Vagina (tissue), 2 donors: ENCODE results near the gene ROBO4. TPM values are rescaled to one million over a fixed set of nuclear protein-coding genes. Genes with fewer than 3 reads are reported as not detected.

Experiments used
- DNase-seq, 2 donors: peaks; one replicate each; pipeline ENCODE4 v3.0.0-alpha.2; 2017; ENCODE audit errors: extremely low spot score in 2 of 2
- H3K27ac ChIP-seq: fragments of 200-600 bp; sonication (generic); one replicate; pipeline ENCODE4 v1.5.1; 2019
- H3K27me3 ChIP-seq: fragments of 200-600 bp; sonication (generic); one replicate; pipeline ENCODE4 v1.5.1; 2019
- H3K36me3 ChIP-seq, 2 donors: fragments of 200-600 bp; sonication (generic); one replicate each; pipeline ENCODE4 v1.5.1; 2017 to 2019
- H3K4me1 ChIP-seq: fragments of 200-600 bp; sonication (generic); one replicate; pipeline ENCODE4 v1.5.1; 2019
- H3K4me3 ChIP-seq, 2 donors: fragments of 200-600 bp; sonication (generic); 1 replicate in 1 of 2; 2 replicates in 1 of 2; pipeline ENCODE4 v1.5.1; 2016 to 2019
- H3K9me3 ChIP-seq: fragments of 200-600 bp; sonication (generic); one replicate; pipeline ENCODE4 v1.5.1; 2019
- CTCF ChIP-seq, 3 experiments: fragments of 450-650 bp in 2 of 3; fragments of 200-600 bp in 1 of 3; sonication (generic) in 1 of 3; IDR thresholded peaks; one replicate each; pipeline ENCODE4 v1.5.1; 2017 to 2019; ENCODE audit warnings: antibody characterized with exemption in 3 of 3, mild to moderate bottlenecking in 2 of 3, moderate library complexity in 2 of 3
- POLR2A ChIP-seq, 2 donors: fragments of 450-650 bp; IDR thresholded peaks; one replicate each; pipeline ENCODE4 v1.6.1; 2017; ENCODE audit warnings: antibody characterized with exemption in 2 of 2, mild to moderate bottlenecking in 2 of 2, moderate library complexity in 2 of 2
- POLR2AphosphoS5 ChIP-seq, 2 donors: sonication (generic); formaldehyde crosslinking; IDR thresholded peaks; one replicate each; pipeline ENCODE4 v1.9.0; 2017; ENCODE audit warnings: antibody characterized with exemption in 2 of 2, mild to moderate bottlenecking in 2 of 2, low read depth in 1 of 2; ENCODE audit not compliant: insufficient read depth in 1 of 2
- intact Hi-C: fragments of 100-400 bp; cut with DNase I; formaldehyde crosslinking; loops from one replicate; pipeline ENCODE4 v1.15.1; 2023
- total RNA-seq: library from RNA; depleted of rRNA; stranded (reverse); fragments of >200 nt; gene quantifications from one replicate; pipeline ENCODE4 v1.2.3, GENCODE V29; 2016

Gene ROBO4
- total RNA-seq, 1 donor from 2014 or later, result 39.8 TPM

- Histone ChIP-seq H3K4me1 (no peaks in the 10 kb centered on the region), H3K4me3 (no peak overlapping the region), H3K27ac (no peak overlapping the region), H3K36me3 (no peaks in the 10 kb centered on the region), H3K9me3 (no peaks in the 10 kb centered on the region), H3K27me3 (no peaks in the 10 kb centered on the region)
- TF ChIP-seq CTCF (IDR thresholded peaks at IDR 0.05) (no peak), POLR2A (IDR thresholded peaks at IDR 0.05) (no peak), POLR2AphosphoS5 (IDR thresholded peaks at IDR 0.05; ENCODE audit: insufficient read depth in 1 of 2, low read depth in 1 of 2) (no peak)
- DNase-seq, result no peak
- intact Hi-C loops, result no loop called here
Measured at GRCh38 chr11:124884869-124885479, 12.7 kb downstream of the ROBO4 start.

- intact Hi-C loops, result no loop called here
- H3K27me3 ChIP-seq, result no peaks in the 10 kb centered on the region
- H3K27ac ChIP-seq, result no peak overlapping the region
- no peak overlapping the region for H3K4me3 ChIP-seq
- no peaks in the 10 kb centered on the region for H3K9me3 ChIP-seq
- TF ChIP-seq POLR2A (IDR thresholded peaks at IDR 0.05), result no peak
- H3K36me3 ChIP-seq, result no peaks in the 10 kb centered on the region
- DNase-seq, result no peak
- no peaks in the 10 kb centered on the region for H3K4me1 ChIP-seq
Measured at GRCh38 chr11:124884340-124884739, 13.3 kb downstream of the ROBO4 start.

DNA sequence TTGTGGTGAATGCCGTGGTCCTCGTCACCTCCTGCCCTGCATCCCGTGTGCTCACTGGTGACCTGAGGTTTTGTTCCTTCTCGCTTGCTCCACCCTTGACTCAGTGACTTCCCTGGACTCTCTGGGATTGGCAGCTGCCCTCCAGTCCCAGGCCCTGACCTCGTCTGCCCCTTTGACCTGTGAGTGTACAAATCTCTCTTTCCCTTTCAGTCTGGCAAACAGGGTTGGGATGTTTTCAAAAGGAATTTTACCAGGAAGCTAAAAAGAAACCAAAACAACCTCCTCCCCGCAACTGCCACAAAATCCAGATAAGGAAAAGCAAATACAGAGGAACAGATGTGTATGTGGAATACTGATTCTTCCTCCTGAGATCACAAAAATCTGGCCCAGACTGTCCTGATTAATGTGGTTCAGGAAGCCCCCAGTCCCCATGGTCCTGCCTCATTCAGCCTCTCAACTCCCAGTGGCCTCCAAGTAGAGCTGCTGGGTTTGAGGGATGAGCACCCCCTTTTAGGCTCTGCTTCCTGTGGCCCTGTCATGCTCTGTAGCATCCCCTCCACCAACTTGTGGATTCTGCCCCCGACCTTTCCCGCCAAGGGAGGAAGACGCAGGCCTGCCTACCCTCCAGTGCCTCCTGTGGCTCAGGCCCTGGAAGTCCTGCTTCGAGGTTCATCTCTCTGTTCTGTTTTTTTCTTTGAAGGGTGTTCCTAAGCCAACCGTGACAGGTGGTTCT is 15.2 kb downstream of the ROBO4 start:
- DNase-seq, result no peak
- peaks cover 4% of the 10 kb centered on the region for H3K4me1 ChIP-seq
- intact Hi-C loops, result no loop called here
- no peaks in the 10 kb centered on the region for H3K36me3 ChIP-seq
- H3K27ac ChIP-seq, result no peak overlapping the region
- no peaks in the 10 kb centered on the region for H3K27me3 ChIP-seq
- H3K4me3 ChIP-seq, result no peak overlapping the region
- TF ChIP-seq POLR2AphosphoS5 (IDR thresholded peaks at IDR 0.05; ENCODE audit: insufficient read depth in 1 of 2, low read depth in 1 of 2), result no peak
- TF ChIP-seq CTCF (IDR thresholded peaks at IDR 0.05), result no peak
- TF ChIP-seq POLR2A (IDR thresholded peaks at IDR 0.05), result no peak
- no peaks in the 10 kb centered on the region for H3K9me3 ChIP-seq

DNA sequence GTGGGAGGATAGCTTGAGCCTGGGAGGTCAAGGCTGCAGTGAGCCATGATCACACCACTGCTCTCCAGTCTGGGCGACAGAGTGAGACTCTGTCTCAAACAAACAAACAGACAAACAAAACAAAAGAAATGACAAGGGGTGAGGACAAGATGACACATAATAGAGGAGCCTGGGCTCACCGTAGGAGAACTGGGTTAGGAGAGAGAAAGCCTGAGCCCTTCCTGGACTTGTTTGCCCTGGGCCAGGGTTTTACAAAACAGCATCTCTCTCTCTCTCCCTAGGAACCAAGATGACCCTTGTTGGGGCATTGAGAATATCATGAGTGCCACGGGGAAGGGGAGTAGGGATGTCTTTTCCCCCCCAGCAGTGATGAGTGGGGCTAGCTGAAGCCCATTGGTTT is 16.7 kb downstream of the ROBO4 start:
- Histone ChIP-seq H3K27ac (no peak overlapping the region), H3K9me3 (no peaks in the 10 kb centered on the region), H3K36me3 (no peaks in the 10 kb centered on the region), H3K27me3 (no peaks in the 10 kb centered on the region), H3K4me1 (peaks cover 15% of the 10 kb centered on the region), H3K4me3 (no peak overlapping the region)
- TF ChIP-seq CTCF (IDR thresholded peaks at IDR 0.05), result no peak
- TF ChIP-seq POLR2AphosphoS5 (IDR thresholded peaks at IDR 0.05; ENCODE audit: insufficient read depth in 1 of 2, low read depth in 1 of 2), result no peak
- TF ChIP-seq POLR2A (IDR thresholded peaks at IDR 0.05), result no peak
- intact Hi-C loops, result no loop called here
- no peak for DNase-seq

DNA sequence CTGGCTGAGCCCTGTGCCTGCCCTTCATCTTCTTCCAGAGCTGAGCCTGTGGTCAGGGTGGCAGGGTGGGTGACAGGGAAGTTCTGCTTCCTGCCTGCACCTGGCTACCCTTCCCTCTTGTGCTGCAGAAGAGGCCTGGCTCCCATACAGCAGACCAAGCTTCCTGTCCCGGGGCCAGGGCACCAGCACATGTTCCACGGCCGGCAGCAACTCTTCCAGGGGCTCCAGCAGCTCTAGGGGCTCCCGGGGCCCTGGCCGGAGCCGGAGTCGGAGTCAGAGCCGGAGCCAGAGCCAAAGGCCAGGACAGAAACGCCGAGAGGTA is 17.4 kb downstream of the ROBO4 start:
- no peaks in the 10 kb centered on the region for H3K27me3 ChIP-seq
- no peak for DNase-seq
- no peak overlapping the region for H3K4me3 ChIP-seq
- H3K36me3 ChIP-seq, result no peaks in the 10 kb centered on the region
- H3K27ac ChIP-seq, result no peak overlapping the region
- intact Hi-C loops, result no loop called here
- TF ChIP-seq POLR2A (IDR thresholded peaks at IDR 0.05) (no peak), POLR2AphosphoS5 (IDR thresholded peaks at IDR 0.05; ENCODE audit: insufficient read depth in 1 of 2, low read depth in 1 of 2) (no peak), CTCF (IDR thresholded peaks at IDR 0.05) (no peak)
- H3K9me3 ChIP-seq, result no peaks in the 10 kb centered on the region
- peaks cover 21% of the 10 kb centered on the region for H3K4me1 ChIP-seq
